Activated CD4-positive, alpha-beta T cell treated with anti-CD3 and anti-CD28 coated beads, Interleukin-2, amount 50 U/mL, for 48 hours (primary cell): Measurements from ENCODE around the gene INHA.

Source experiments
- DNase-seq, 2 experiments: peaks; one replicate each; pipeline ENCODE4 v3.0.0-alpha.2; 2020

INHA gene, protein sequence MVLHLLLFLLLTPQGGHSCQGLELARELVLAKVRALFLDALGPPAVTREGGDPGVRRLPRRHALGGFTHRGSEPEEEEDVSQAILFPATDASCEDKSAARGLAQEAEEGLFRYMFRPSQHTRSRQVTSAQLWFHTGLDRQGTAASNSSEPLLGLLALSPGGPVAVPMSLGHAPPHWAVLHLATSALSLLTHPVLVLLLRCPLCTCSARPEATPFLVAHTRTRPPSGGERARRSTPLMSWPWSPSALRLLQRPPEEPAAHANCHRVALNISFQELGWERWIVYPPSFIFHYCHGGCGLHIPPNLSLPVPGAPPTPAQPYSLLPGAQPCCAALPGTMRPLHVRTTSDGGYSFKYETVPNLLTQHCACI

DNA sequence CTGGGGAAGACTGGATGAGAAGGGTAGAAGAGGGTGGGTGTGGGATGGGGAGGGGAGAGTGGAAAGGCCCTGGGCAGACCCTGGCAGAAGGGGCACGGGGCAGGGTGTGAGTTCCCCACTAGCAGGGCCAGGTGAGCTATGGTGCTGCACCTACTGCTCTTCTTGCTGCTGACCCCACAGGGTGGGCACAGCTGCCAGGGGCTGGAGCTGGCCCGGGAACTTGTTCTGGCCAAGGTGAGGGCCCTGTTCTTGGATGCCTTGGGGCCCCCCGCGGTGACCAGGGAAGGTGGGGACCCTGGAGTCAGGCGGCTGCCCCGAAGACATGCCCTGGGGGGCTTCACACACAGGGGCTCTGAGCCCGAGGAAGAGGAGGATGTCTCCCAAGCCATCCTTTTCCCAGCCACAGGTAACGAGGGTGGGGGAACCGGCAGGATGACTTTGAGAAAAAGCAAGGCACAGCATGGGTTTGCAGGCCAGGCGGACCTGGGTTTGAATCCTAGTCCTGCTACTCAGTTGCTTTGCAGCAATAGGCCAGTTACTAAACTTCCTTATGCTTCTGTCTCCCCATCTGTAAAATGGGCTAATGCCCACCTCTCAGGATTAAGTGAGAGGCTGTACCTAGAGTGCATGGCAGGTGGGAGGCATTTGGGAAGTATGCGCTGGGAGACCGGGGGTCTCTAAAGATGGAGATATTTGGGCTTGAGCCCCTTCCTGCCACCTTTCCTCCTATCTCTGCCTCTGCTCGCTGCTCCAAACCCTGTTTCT is at the start of gene INHA:
TSS of gene INHA (plus strand) at position 74 of the 765 bp plus-strand sequence. CDS start at position 139, 65 bp downstream.
- DNase-seq: no peak

DNA sequence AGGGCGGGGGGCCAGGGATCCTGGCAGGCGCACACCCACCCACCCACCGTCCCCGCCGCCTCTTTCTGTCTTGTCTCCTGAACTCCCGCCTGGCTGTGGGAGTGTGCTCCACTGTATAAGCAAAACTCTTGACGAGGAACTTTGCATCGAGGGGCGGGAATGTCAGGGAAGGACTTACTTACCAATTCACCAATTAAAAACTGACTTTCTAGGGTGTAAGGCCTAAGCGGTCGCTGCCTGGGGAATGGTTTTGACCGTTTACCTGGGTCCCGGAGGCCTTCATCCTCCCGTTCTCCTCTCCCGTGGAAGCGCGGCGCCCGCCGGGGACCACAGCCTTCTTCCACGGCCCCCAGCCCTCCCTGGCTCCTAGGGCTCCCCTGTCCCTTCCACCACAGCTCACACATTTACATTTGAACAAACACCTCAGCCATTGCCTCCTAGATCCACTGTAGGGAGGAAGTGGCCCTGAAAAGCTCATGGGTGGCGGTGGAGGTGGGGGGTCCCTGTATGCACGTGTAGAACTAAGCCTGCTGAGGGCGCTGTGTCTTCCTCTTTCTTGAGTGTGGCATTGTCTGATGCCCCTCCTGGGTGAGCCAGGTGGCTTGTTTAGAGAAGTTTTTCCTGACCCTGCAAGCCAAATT is 49.0 kb upstream of the INHA start:
- DNase-seq: no peak

DNA sequence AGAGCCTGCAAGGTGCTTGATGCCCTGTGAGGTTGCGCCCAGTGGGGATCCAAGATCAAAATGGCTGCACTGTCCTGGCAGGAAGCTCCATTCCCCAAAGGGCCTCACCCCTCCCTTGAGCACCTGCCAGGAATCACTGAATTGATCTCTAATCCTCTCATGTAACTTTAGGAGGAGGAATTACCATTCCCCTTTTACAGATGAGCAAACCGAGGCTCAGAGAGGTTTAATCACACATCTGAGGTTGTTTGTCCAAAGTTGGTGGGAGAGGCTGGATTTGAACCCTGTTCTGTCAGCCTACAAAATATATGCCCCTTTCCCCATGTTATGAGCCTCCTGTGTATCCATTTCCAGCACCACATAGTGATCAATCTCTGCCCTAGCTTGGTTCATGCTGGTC is 47.3 kb upstream of the INHA start:
- no peak for DNase-seq

DNA sequence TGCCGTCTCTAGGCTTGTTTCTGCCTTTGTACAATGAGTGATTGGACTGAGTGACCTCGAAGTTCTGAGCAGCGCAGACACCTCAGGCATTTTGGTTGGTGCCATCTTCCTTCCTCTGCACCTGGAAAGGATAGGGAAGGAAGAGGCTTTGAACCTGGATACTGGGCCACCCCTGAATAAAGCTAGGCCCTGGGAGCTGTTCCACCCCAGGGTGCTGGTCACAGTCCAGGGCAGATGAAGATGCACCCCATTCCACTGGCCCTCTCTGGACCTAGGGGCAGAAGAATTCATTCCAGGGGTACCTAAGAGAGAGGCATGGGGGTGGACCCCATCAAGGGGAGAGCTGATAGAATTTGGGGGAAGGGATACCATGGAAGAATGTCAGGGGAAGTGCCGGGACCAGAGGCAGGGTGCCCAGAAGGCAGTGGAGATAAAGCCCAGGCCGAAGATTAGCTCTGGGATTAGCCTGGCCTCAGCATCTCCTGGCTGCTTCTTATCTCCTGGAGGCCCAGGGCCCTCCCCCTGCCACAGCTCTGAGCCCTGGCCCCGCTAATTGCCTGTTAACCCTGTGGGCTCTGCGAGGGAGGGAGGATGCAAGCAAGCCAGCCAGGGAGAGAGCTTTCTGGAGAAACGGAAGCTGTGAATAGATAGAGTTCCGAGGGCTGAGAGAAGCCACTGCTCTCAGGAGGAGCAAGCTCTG is 46.4 kb upstream of the INHA start:
- no peak for DNase-seq

DNA sequence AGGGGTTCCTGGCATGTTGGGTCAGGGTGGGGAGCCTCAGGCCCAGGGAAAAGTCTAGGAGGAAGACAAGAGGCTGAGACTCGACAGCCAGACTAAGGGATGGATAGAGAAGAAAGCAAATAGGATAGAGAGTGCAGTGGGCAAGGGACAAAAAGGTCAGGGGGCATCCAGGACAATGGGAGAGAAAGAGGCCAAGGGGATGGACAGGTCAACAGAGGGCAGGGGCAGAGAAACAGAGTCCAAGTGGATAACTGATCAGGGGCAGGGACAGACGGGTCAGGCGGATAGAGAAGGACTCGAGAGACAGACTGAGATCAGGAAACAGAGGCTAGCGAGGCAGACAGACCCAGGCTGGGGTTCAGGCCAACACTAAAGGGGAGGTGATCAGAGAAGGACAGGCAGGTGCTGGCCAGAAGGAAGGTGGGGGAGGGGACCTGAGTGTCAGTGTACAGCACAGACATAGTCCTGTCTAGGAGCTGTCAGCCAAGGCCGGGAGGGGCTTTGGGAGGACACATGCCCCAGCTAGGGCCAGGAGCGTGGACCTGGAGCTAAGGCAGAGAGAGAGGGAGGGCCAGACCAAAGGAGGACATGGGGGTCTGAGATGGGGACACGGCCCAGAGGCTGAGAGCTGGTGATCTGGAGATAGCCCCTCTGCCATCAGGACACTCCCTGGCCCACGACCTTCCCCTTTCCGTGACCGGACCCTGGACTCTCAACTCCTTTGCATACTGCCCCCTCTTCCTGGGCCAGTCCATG is 45.6 kb upstream of the INHA start:
- DNase-seq: no peak

DNA sequence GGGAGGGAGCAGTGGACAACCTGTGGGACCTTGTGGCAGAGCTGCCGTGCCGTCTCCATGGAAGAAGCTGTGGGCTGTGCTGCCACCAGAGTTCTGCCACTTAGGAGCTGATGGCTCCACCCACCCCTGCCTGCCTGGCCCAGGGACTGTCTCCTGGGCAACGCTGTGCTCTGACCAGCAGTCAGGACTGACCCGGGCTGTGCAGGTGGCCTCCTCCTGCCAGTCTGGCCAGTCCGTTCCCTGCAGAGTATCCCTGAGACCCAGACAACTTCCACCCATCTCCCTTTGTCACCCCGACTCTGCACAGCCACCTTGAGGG is 45.1 kb upstream of the INHA start:
- DNase-seq: no peak

DNA sequence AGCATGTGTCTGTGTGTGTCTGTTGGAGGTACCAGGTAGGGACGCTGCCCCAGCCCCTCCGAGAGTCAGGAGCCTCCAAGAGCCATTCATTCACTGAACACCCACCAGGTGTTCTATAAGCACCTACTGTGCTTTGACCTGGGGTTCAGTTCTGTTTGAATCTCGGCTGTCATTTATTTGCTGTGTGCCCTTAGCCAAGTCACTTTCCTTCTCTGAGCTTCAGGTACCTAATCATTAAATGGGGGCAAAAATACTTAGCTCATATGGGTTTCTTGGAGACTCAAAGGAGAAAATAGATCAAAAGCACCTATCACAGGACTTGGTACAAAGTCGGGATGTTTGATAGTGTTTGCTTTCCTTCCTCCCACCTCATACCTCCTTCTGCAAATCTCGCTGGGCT is 44.6 kb upstream of the INHA start:
- no peak for DNase-seq

DNA sequence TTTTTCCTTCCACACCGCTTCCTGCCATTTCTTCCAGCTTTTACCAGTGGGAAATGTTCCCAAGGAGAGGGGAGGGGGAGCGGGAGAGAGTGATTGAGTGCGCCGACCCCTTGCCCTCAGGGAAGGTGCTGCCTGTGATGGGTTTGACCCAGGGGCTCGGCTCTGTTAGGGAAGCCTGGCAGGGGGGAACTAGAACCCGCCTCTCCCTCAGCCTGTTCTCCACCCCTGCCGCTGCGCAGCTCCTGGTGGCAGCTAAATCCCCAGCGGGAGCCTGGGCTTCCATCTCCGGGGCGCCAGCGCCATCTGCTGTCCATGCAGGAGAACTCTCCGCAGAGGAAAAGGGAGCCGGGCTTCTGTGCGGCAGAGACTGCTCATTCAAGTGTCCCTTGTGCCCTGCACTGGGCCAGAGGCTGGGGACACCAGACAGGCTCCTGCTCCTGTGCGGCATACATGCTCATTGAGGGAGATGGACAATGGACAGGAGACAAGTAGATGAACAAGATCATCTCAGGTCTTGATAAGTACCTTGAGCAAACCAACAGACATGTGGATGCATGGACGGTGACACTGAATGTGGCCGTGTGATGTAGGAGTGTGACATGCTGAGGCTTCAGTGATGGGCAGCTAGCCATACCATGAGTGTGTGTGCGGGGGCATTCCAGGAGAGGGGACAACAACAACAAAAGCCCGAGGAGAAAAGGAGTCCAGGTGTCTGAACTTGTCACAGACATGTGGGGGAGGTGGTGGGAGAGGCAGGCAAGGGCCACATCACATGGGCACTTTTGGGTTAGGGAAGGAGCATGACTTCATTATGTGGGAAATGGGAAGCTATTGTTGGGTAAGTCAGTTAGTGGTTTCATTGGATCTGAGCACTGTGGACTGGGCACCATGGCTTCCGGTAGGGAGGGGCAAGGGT is 41.8 kb upstream of the INHA start:
- peak; percentile 86 to 90 for DNase-seq

DNA sequence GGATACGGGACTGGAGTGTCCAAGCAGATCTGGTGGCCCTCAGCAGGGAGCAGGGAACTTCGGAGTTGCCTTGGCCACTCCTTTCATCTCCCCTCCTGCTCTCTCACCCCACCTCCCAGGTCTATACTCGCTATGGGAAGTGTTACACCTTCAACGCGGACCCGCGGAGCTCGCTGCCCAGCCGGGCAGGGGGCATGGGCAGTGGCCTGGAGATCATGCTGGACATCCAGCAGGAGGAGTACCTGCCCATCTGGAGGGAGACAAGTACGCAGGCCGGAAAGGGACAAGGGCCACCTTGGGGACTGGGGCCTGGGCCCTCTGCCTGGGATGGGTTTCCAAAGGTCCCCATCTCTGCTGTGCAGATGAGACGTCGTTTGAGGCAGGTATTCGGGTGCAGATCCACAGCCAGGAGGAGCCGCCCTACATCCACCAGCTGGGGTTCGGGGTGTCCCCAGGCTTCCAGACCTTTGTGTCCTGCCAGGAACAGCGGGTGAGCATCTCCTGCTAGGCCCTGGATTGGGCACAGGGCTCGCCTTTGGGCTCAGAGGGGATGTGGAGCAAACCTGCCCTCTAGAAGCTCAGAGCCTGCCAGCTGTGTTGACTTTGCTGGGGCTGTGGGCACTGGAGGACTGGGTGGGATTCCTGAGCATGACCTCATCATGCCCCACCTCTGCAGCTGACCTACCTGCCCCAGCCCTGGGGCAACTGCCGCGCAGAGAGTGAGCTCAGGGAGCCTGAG is 40.3 kb upstream of the INHA start:
- DNase-seq: no peak

DNA sequence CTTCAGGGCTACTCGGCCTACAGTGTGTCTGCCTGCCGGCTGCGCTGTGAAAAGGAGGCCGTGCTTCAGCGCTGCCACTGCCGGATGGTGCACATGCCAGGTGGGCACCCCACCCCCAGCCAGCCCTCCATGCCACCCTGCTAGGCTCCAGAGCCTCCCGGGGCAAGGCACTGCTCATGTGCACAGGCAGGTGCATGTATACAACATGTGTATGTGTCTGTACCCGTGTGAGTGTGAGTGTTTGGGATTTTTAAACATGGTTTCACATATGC is 39.8 kb upstream of the INHA start:
- DNase-seq: no peak

DNA sequence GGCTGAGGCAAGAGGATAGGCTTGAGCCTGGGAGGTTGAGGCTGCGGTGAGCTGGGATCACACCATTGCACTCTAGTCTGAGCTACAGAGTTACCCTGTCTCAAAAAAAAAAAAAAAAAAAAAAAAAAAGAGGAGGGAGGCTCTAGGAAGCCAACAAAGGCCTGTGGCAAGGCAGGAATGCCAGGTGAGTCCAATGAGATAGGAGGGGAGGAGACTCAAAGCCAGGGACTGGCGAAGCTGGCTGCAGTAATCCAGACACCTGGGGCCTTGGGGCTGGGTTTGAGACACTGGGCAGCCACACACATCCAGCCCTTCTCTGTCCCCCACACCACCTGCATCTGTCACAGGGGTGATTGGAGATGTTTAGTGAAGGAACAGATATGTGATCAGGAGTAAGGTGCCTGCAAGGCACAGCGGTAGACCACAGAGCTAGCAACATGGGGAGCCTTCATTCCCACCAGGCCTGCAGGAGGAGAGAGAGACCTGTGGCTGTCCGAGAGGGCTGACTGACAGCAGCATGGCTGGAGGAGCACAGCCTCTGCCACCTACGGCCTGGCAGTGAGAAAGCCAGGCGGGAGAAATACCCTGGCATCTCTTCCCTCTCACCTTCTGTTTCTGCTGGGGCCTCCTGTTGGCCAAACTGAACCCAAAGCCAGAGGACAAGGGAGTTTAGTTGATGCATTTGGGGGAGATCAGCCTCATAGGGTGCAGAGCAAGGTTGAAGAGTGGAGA is 38.0 kb upstream of the INHA start:
- DNase-seq: no peak

DNA sequence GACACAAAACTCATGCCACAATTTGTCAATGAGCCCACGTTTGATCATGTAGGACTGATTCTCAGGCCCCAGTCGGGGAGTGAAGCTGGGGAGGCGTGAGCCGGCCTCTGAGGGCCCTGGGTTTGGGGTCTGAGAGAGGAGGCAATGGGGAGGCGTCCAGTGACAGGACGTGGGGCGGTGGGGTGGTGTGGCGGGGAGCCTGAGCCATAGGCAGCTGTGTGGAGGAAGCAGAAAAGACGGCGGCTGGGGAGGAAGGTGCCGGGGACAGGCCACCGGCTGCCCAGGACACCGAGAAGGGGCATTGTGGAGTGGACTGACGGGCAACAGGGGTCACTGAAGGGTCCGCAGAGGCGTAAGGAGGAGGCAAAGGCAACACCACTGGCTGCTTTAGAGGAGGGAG is 35.7 kb upstream of the INHA start:
- no peak for DNase-seq

DNA sequence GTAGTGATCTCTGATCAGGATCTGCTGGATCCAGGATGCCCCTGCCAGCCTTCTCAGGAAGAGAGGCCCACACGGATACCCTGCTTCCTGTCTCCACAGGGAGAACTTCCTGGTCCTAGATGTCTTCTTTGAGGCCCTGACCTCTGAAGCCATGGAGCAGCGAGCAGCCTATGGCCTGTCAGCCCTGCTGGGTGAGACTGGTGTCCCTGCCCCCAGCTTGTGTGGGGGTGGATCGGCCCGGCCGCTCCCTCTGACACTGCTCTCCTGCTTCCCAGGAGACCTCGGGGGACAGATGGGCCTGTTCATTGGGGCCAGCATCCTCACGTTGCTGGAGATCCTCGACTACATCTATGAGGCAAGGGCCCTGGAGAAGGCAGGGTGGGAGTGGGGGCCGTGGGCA is 35.1 kb upstream of the INHA start:
- no peak for DNase-seq

DNA sequence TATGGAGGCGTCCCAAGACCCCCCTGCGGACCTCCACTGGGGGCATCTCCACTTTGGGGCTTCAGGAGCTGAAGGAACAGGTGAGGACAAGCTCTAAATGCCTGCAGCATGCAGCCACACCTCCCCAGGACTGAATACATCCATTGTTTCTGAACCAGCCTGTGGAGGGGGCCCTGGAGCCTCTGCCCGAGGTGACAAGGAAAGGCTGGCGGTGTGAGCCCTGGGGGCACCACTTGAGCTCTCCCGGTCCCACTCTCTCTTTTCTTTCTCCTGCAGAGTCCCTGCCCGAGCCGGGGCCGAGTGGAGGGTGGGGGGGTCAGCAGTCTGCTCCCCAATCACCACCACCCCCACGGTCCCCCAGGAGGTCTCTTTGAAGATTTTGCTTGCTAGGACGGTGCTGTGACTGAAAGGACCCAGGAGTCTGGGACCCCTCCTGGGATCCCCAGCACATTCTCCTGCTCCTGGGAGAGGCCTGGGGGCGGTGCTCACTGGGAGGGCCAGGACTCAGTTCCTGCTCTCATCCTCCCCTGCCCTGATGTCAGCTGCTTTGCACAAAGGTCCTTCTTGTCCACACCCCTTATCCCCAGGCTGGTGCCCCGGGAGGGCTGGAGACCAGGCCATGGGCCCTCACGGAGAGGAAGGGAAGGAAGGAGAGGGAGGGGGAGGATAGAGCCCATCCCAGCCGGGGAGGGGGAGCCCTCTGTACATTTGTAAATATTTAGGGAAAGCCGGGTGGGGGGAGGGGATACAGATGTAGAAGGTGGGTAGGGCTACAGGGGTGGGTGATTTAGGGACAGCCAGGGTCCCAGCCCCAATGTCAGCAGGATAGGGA is 34.2 kb upstream of the INHA start:
- DNase-seq: no peak

DNA sequence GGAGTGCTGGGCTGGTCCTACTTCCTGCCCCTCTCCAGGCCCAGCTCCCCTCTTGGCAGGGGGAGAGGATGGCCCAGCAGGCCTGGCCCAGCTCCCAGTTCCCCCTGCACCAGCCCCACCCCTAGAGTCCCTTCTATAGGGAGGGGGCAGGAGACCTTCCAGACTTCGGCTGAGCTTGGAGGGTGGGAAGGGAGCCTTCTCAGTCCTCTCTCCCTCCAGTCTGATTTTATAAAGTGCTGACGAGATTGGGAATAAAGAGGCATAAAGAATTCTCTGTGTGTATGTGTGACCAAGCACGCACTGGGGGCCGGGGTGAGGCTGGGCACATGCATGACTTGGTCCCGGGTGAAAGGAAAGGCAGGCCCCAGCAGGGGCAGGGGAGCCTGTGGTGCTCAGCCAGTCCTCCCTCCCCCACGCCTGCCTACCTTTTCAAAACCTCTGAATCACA is 33.6 kb upstream of the INHA start:
- DNase-seq: no peak

DNA sequence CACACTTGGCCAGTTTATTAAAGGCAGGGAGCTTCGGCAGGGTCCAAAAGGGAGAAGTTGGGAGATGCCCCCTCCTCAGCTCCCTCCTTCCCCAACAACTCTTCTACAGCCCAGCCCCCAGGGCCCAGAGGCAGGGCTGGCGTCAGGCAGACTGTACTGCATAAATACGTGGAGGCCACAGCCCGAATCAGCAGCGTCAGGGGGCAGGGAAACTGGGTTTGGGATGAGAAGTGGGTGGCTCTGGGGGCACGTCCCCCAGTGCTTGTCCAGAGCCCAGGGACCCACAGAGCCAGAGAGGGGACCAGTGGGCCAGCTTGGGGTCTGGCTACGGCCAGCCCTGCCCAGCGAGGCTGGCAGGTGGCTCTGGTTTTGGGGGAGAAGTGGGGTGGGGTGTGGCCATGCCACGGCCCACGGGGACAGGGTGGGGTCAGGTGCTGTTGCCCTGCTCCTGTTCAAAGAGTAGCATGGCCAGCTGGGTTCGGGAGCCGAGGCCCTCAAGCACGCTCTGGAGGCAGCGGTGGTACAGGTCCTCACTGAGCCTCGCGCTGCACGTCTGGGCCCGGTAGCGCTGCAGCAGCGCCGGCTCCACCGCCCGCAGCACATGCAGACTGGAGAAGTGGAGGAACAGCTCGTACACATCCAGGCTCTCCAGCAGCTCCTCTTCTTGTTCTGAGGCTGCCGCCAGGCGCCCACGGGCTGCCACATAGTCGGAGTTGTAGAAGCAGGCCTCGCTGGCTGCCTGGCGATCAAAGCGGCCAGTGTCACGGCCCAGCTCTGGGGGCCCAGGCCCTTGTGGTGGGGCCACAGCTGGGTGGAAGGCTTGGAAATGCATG is 32.9 kb upstream of the INHA start:
- no peak for DNase-seq

DNA sequence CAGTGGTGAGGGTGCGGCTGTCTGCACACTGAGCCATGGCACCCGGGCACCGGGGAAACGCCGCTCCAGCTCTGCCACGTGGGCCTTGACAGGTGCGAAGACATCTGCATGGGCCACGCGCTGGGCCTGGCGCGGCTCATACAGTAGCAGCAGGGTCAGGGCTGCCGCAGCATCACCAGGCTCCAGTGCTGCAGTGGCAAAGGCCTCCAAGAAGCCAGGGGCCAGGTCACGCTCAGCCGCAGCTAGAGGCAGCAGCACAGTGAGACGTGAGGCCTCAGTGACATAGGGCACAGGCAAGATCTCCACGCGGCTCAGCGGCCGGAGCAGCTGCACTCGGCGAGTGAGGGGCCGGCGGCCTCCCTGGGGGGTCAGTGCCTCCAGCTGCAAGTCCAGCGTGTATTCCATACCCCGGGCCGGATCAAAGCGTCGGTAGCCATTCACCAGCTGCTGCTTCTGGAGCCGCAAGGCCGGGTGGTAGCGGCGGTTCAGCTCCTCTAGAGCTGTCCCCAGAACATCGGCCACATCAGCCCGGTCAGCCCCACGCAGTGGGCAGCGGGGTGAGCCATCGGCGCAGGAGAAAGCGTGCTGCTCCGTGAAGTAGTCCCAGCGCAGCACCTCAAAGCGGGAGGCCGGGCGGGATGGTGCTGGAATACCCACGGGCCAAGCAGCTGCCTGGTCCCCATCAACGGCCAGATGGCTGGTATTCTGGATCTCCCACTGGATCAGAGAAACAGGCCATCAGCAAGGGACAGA is 32.0 kb upstream of the INHA start:
- DNase-seq: no peak
